ENCODE measurements around the gene USP3.

USP3 gene

DNA sequence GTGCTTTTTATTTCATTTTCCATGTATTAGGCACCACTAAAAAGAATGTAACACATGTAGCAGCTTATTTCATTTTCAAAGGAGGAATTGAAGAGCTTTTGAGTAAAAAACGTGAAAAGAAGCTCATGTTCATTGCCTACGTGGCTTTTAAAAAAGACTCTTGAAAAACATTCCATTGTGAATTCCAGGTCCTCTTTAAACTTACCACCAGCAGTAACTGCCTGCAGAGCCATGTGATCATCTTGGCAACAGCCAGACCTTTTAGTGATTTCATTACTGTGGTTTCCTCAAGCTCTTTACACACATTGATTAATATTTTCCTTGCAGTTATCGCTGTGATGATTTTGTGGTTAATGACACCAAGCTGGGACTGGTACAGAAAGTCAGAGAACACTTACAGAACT is 49.0 kb downstream of the USP3 start:
- no peak for DNase-seq

DNA sequence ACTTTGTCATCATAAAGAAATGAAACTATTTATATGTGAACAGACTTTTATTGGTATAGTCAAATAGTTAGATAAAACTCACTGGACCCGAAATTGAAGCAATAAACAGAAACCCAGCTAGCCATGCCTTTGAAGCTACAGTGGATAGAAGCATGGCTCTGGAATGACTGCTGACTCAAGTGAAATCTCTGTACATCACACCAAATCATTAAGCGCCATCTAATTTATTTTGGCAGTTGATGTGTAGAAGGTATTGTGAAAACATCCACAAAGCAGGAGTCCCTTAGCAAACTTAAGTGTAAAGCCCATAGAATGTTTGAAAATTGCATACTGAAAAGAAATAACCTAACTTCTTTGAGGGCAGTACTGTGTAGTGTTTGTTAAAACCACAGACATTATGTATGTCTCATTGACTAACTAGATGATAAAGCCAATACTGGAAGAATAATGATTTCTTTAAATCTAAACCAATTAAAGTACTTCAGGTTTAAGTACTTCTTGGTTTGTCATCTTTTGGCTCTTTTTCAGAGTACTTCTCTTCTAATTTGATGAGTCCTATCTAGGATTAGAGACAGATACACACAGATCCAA is 50.0 kb downstream of the USP3 start:
- no peak for DNase-seq

DNA sequence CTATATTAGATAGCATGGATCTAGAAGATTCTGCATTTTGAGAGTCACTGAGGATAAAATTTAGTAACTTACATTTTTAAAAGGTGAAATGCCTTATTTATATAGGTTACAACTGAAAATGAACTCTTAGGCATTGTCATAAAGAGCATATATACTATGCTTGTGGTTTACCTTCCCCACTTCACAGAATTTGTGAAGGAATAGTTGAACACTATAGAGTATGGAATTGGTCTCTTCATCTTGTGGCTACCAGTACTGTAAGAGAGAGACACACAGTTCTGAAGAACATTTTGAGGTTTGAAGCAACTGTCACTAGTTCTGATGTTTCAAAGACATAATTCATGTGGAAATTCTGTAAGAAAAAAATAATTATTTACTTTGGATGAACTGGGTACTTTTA is 51.1 kb downstream of the USP3 start:
- DNase-seq: no peak

DNA sequence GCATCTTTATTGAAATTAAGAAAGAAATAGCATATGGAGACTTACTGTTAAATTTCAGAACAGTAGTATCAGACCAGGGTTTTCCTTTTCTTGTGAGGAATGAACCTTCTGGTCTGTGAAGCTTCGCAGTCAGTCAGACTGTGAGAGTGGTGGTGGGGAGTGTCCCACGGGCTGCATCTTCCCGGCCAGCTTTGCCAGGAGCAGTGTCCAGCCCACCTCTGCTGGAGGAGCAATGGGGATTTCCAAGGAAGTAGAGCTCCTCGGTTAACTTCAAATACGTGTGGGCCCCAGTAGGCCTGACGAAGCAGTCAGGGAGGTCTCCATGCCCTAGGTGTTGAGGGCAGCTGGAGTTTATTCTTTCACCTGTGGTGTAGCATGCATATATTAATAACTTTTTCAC is 51.9 kb downstream of the USP3 start:
- DNase-seq: no peak

DNA sequence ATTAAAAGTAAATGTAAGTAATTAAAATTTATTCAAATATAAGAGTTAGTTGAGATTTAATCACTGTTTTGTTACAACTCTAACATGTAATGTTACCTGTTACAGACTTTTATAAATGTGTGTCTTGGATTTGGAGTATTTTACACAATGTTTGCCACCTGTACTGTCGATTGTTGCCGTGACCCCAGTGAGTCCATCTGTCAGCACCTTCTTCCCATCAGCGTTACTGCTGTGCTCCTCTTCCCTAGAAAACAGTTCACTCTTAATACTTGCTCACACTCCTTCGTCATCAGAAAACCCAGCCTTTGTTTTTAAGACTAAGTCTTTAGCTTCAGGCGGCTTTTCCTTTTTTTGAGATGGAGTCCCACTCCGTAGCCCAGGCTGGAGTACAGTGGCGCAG is 52.3 kb downstream of the USP3 start:
- no peak for DNase-seq

DNA sequence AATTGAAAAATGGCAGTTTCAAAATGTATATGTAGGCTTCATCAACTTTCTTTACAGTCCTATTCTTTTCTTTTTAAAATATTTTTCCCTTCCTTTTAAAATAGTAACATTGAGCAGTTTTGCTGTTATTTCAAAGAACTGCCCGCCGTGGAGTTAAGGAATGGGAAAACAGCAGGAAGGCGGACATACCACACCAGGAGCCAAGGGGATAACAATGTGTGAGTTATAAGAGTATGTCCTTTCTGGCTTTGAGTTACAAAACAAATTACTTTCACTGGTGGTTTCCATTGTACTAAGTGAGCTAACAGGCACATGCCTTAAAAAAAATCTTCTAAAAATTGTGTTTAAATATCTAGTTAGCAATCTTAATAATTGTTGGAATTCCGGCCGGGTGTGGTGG is 55.4 kb downstream of the USP3 start:
- DNase-seq: no peak

DNA sequence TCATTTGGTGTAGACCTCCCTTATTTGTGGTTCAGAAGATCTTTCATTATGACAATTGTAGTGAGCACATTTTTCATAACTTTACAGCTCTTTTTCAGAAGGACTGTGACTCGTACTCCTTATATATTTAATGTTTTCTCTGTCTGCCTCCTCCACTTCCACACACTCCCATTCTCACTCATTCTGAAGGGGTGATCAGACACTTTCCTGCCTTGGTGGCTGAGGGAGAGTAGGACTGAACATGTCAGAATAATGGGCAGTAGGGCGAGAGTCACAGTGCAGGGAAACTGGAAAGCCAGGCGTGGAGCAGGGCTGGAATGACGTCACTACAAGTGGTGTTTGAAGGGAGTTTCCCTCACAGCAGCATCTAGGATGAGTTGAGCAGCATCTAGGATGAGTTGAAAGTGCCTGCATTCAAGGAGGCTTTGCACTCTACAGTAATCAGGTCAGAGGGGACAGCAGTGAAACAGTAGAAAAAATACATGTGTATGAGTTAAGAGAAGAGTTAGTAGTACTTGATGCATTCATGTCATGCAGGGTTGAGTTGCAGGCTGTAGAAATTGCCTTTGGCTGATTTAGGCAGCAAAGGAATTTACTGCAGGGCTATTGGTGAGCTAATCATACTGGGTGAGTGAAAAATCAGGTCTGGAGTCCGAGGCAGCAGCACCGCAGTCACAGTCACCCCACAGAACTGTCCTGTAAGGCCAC is 56.5 kb downstream of the USP3 start:
- DNase-seq: no peak

DNA sequence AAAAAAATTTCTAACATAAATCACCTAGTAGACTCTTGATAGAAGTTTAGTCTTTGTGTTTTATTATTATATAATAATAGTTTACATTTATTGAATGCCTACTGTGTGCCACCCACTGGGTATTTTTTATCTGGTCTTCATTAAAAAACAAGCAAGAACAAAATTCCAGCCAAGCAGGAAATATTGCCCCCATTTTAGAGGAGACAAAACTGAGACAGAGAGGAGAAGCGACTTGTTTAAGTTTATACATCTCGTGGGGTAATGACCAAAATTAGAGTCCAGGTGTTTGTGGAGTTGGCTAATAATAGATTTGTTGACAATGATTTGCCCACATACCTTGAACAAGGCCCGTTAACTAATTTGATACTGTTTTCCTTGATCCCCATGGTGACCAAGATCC is 59.7 kb downstream of the USP3 start:
- DNase-seq: no peak

DNA sequence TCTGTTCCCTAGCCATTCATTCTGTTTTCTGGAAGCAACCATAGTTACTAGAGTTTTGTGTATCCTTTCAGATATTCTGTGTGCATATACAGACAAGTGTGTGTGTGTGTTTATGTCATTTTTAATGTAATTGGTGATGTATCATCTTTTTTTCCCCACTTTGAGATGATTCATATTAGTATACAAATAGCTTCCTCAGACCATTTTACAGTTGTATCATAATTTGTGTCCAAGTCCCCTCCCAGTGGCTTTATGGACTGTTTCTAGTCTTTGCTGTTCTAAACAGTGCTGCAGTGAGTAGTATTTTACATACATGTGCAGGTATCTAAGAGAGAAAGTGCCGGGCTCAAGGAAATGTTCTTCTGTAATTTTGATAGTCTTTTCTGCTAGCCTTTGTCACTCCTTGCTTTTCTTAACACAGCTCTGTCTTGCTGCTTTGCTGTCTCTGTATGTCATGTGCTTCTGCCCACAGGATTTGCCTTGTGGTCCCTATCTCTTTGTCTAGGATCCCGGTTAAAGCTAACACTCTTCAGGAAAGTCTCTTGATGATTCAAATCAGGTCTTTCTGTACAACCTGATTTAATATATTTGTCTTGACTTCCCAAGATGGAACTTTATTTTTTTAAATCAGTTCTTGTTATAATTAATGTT is 61.3 kb downstream of the USP3 start:
- no peak for DNase-seq

DNA sequence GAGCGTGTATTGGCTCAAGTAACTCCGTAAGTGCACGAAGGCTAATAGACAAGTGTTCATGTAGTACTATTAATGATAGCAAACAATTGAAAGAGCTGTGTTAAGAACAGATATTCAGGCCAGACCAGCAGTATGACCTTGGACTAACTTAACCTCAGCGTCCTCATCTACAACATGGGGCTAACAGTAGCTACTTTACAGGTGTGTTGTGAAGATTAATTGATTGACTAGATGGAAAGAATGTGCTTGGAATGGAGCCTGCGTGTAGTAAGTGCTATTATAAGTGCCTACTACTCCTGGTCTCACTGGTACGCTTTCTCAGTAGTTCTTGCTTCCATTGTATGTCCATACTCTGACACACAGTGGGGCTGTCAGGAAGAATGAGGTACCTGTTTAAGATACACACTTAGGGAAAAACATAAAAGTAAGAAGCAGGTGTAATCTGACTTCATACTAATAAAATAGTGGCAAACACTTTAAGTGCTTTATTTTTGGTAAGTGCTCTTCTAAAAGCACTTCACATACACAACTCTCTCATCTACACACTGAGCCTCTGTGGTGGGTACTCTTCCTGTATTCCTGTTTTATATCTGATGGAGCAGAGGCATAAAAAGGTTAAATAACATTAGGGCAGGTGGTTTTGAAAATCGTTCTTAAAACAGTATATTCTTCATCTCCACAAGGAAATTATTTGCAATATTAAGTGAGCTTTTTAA is 68.5 kb downstream of the USP3 start:
- no peak for DNase-seq

DNA sequence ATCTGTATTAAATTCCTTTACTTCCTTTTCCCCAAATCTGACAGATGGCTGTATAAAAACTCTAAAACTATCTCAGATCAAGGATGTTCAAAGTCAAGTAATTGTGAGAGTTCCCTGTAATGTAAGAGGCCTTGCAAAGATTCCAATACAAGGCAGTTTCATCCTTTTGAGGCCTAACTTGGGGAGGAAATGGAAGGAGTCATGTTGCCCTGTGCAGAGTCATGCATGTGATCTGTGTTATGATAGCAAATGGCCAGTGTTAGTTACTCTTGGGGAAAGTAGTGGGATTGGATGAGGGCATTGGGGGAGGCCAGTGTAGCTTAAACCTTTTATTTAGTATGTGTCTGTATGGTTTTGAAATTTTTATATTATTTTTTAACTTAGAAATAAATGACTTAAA is 69.1 kb downstream of the USP3 start:
- DNase-seq: no peak

DNA sequence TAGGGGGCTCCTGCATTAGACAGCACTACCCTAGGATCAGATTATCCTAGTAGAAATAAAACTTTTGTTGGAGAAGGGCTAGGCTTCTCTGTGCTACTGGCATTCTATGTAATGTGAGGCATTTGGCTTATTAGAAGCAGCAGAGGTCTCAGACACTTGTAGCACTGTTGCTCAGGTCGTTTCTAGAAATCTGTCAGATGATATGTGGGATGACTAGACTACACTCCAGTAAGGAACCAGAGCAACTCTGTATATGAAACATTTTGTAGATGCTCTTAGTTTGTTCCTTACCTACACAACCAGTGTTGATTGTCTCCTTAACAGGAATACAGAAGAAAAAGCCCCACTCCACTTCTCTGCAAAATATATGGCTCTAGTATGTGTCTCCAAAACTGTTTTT is 70.9 kb downstream of the USP3 start:
- no peak for DNase-seq

DNA sequence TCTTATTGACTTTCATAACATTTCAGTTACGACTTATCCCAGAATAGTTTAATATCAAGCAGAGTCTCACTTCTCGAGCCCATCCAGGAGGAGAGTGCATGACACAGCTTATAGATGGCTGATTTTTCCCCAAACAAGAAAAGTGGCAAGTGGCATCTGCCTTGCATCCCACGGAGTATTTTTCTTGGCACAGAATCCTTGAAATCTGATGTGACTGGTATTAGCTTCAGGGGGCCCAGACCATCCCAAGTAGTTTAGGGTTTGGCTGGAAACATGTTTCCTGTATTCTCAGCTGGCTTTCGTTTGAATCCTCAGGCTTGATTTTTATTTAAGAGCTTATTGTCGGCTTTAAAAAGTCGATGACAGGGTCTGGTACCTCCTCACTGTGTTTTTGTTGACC is 72.0 kb downstream of the USP3 start:
- no peak for DNase-seq

DNA sequence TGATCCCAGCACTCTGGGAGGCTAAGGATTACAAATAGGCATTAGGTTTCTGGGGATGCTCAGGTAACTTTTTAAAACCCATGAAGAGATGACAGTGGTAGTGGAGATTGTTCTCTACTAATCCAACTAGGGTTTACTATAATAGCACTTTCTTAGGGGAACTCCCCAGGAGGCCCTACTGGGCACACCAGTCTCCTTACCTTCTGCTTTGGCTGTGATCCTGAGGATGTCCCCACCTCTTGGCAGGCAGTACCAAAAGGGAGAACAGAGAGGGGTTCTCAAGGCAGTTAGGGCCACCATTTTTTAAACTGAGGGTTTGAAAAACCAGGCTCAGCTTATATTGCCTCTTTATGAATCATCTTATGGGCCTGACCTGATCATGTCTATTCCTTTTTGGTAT is 77.8 kb downstream of the USP3 start:
- no peak for DNase-seq

DNA sequence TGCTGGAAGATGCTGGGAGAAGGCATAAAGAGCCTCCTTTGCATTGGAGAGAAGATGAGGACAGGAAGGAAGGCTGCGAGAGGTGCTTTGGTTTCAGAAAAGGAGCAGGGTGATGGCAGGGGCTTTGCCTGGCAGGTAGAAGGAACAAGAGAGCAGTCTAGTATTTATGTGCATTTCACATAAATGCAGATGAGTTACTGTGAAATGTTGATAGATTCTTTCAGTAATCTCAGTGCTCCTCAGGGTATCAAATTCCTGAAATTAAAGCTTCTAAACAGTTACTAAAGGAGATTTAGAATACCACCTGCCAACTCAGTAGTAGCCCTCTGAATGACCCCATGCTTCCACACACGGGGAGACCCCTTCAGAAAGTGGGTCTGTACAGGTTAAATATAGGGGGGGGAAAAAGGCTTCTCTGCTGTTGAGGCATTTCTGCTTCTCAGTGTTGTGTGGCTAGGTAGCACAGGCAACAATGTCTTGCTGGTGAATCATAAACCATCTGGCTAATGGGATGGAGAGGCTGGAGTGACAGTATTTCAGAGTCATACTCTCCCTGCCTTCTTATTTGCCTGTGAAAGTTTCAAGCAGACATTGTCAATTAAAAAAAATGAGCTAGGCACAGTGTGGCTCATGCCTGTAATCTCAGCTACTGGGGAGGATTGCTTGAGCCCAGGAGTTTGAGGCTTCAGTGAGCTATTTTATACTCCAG is 78.5 kb downstream of the USP3 start:
- DNase-seq: no peak

DNA sequence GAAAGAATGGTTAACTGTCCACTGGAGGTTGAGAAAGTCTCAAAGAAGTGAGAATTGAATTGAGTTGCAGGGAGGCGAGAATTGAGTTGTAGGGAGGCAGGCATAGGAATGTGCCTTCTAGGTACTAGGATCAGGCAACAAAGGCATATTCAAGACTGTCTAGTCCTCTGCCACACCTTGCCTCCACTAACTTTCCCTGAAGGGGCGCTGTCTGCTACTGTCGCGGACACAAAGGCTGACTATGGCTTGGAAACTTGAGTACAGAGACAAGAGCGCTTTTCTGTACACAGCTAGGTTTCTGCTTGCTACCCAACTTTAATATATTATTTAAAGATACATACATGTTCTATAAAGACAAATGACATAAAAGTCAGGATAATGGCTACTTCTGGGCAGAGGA is 82.4 kb downstream of the USP3 start:
- no peak for DNase-seq

DNA sequence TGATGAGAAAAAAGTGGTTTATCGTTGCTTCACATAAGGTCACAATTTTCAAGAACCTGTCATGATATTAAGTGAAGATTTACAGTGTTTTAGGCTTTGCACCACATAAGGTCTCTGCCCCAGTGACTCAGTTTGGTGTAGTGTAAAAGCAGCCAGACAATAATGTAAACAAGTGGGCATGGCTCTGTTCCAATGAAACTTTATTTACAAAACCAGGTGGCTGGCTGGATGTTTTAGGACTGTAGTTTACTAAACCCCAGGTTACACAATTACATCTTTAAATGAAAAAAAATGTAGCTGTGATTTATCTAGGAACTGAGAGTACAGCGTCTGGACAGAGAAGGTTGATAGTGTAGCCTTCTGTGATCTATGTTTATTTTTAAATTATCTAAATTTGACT is 83.1 kb downstream of the USP3 start:
- DNase-seq: no peak

DNA sequence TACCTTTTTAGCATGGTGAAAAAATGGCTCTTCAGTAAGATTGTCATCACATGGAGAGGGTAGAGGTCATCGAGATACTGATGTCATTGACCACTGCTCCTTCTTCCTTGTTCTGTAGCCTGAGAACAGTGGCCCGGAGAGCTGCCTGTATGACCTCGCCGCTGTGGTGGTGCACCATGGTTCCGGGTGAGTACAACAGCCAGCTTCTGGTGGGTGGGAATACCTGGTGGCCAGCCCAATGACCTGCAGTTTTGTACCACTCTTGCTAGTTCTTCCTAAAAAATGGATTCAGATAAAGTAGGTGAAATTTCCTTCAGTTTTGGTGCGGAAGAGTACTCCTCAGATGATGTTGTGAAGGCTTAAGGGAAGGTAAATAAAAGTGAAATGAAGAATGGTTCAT is 84.4 kb downstream of the USP3 start:
- no peak for DNase-seq

DNA sequence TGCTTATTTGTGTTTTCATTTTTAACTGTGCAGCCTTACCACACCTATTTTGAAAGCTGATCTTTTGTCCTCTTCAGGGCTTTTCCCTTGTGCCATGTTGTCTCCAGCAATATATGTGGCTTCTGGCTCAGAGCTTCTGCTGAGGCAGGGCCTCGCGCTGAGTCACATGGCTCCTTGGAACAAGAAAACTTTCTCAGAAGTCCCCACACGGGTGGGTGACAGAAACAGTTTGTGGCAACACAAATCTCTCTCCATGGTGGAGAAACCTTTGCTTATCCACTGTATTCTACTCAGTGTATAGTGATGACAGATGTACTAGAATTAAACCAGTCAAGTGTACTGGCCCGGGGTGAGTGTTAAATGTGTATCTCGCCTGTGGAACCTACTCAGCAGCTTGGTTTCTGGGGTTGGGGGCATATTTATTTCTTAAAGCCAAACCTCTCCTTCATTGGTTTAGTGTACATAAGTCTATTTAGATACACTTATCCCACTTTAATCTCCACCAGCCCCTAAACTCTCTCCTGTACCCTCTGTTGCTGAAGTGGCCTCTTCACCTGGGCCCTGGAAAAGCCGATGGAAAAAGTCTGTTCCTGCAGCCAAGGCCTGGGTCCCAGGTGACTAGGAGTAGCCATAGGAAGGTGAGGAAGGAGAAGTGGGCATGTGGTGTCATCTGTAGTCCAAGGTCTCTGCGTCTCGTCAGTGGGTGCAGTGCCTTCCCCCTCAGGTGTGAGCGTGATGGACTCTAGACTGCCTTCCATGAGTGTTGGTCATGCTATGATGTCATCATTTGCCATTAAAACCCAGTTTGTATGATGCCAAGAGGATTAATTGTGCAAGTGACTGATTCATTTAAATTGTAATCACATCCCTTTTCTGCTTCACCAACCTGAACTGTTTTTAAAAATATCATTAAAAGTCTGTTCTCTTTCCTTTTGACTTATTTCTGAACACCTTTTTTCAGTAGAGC is 89.6 kb downstream of the USP3 start:
- no peak for DNase-seq

DNA sequence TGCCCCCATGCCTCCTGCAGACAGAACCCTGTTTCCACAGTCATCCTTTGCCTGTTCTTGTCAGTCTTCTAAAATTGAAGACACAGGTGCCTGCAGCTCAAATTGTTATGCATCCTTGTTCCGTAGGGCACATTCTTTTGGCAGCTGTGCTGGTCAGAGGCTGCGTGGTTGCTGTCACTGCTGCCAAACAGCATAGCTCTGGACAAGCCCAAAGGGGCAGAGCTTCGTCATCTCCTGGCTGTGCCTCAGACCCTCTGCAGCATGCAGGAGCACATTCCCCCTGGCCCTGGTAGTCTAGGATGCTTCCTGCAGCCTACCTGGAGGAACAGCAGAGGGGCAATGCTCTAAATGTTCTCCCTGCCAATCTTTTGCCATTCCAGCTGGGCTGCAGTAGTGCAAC is 90.7 kb downstream of the USP3 start:
- no peak for DNase-seq

DNA sequence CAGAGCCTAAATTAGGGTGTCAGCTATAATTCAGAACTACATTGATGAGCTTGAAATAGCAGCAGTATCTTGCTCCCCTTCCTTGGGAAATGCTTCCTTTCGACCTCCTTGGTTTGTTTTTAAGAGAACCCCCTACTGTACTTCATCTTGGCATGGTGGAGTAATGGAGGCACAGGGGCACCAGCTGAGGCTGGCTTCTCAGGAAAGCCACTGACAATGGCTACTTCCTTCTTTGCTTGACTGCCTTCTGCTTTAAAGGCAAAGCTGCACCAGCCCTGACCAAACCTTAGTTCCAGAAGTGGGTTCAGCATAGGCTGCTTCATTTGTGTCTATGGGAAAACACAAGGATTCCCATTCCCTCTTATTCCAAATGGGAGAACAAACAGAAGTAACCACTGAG is 91.3 kb downstream of the USP3 start:
- no peak for DNase-seq

DNA sequence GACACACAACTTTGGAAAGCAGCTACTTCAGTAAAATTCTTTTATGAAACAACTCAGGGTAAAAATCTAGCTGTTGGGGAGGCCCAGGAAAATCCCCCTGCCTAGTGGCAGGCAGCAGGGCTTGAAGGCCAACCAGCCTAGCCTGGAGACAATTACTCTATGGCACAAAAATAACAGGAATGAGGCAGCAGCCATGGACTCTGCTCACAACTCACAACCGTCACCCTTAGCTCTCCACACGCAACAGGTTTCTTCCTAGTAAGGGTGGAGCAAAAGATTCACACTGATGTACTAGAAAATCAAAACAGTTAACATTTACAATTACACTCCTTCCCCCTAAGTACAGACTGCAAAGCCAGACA is 92.3 kb downstream of the USP3 start:
- DNase-seq: no peak

Measured in DMS153 (cell line).